GM12878 (cell line): Measurements from ENCODE around the gene MCCD1. TPM values are rescaled to one million over a fixed set of nuclear protein-coding genes. Genes with fewer than 3 reads are reported as not detected.

Experiments used
- CBFB ChIP-seq: IDR thresholded peaks from 2 replicates; pipeline ENCODE4 v1.6.1; 2016; ENCODE audit warnings: antibody characterized with exemption, low read depth
- E2F8 ChIP-seq: fragments of 450-650 bp; IDR thresholded peaks from 2 replicates; pipeline ENCODE4 v1.6.1; 2018; ENCODE audit warnings: mild to moderate bottlenecking, low read depth, moderate library complexity; ENCODE audit not compliant: partially characterized antibody
- IKZF2 ChIP-seq, 2 experiments: fragments of 450-650 bp; IDR thresholded peaks; 2 replicates each; pipeline ENCODE4 v1.6.1; 2017; ENCODE audit warnings: mild to moderate bottlenecking in 2 of 2, moderate library complexity in 2 of 2
- IRF4 ChIP-seq: IDR thresholded peaks from 2 replicates; pipeline ENCODE4 v1.6.1; 2011; ENCODE audit warnings: low read depth, low read length
- MAX ChIP-seq: IDR thresholded peaks from 2 replicates; pipeline ENCODE4 v1.6.1; 2012; ENCODE audit warnings: low read depth, low read length, improper control_type of control experiment
- MTA2 ChIP-seq: fragments of 450-650 bp; IDR thresholded peaks from 2 replicates; pipeline ENCODE4 v1.6.1; 2016; ENCODE audit warnings: low read depth, mild to moderate bottlenecking, moderate library complexity
- NBN ChIP-seq: fragments of 450-650 bp; IDR thresholded peaks from 2 replicates; pipeline ENCODE4 v1.6.1; 2016
- NFYB ChIP-seq: IDR thresholded peaks from 2 replicates; pipeline ENCODE4 v1.6.1; 2011; ENCODE audit warnings: low read depth, mild to moderate bottlenecking, low read length, improper control_type of control experiment, moderate library complexity; ENCODE audit not compliant: insufficient read depth
- RELA ChIP-seq: fragments of 450-650 bp; IDR thresholded peaks from 2 replicates; pipeline ENCODE4 v1.8.0; 2014; ENCODE audit warnings: borderline replicate concordance; ENCODE audit not compliant: partially characterized antibody
- RELB ChIP-seq: fragments of 450-650 bp; IDR thresholded peaks from 2 replicates; pipeline ENCODE4 v1.6.1; 2017; ENCODE audit warnings: low read depth, mild to moderate bottlenecking, moderate library complexity
- TAF1 ChIP-seq: IDR thresholded peaks from 2 replicates; pipeline ENCODE4 v1.6.1; 2011; ENCODE audit warnings: mild to moderate bottlenecking, low read depth, low read length, borderline replicate concordance
- ZBTB11 ChIP-seq: fragments of 450-650 bp; formaldehyde crosslinking; IDR thresholded peaks from 2 replicates; pipeline ENCODE4 v1.5.0; 2022; ENCODE audit warnings: mild to moderate bottlenecking, missing genetic modification characterization
- ZBTB40 ChIP-seq: fragments of 450-650 bp; IDR thresholded peaks from 2 replicates; pipeline ENCODE4 v1.6.1; 2016; ENCODE audit warnings: mild to moderate bottlenecking, moderate library complexity, borderline replicate concordance
- ZNF384 ChIP-seq: IDR thresholded peaks from 2 replicates; pipeline ENCODE4 v1.6.1; 2012; ENCODE audit warnings: low read depth, mild to moderate bottlenecking, low read length, improper control_type of control experiment, borderline replicate concordance
- polyA plus RNA-seq, 11 experiments: library from polyadenylated mRNA; depleted of rRNA in 4 of 11; unstranded in 6 of 11; stranded (reverse) in 5 of 11; fragments of >200 nt; fragmentation: Nextera tagmentation in 4 of 11; fragmentation: Illumina TruSeq in 1 of 11; extraction: Ambion mirVana in 4 of 11; extraction: Trizol in 1 of 11; gene quantifications; 1 replicate in 1 of 11; 2 replicates in 10 of 11; pipeline versions ENCODE4 v1.2.1 to v1.2.3, GENCODE V29; 2011 to 2016; ENCODE audit warnings: inconsistent platforms in 2 of 11, missing spikeins in 2 of 11, low read depth in 1 of 11
- total RNA-seq, 4 experiments: library from RNA; depleted of rRNA in 3 of 4; stranded (reverse); fragments of >200 nt in 3 of 4; fragmentation: Illumina TruSeq in 1 of 4; extraction: Trizol in 1 of 4; gene quantifications; 2 replicates each; pipeline versions ENCODE4 v1.2.1 to v1.2.3, GENCODE V29; 2013 to 2021
- TF ChIP-seq, protein P1 (sequence below): fragments of 450-650 bp; IDR thresholded peaks from 2 replicates; pipeline ENCODE4 v1.6.1; 2016; ENCODE audit warnings: mild to moderate bottlenecking

Gene MCCD1
- total and polyA plus RNA-seq, 10 of the 15 experiments (the other 5 are each of a cell fraction or from before 2014, with no cell fraction given), result not detected

DNA sequence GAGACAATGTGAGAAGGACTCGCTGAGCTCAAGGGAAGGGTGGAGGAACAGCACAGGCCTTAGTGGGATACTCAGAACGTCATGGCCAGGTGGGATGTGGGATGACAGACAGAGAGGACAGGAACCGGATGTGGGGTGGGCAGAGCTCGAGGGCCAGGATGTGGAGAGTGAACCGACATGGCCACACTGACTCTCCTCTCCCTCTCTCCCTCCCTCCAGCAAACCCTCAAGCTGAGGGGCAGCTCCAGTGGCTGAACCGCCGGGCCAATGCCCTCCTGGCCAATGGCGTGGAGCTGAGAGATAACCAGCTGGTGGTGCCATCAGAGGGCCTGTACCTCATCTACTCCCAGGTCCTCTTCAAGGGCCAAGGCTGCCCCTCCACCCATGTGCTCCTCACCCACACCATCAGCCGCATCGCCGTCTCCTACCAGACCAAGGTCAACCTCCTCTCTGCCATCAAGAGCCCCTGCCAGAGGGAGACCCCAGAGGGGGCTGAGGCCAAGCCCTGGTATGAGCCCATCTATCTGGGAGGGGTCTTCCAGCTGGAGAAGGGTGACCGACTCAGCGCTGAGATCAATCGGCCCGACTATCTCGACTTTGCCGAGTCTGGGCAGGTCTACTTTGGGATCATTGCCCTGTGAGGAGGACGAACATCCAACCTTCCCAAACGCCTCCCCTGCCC is 48.3 kb downstream of the MCCD1 start (continued):
- TF ChIP-seq ZNF384 (no peak), MAX (peak; percentile 64; the same call in 1 of the 2 replicates), IKZF2 (IDR thresholded peaks at IDR 0.05) (peak; percentile 49 to 62; a peak in 1 of 4 replicates), ZBTB40 (peak; percentile 74; the same call in 1 of the 2 replicates), MTA2 (no peak), IRF4 (peak; percentile 29; the same call in 1 of the 2 replicates), ZBTB11 (CRISPR knock-in tag) (0 out of 2 replicates have a peak, but pooled peaks have one; percentile 23), TAF1 (no peak; the same call in 1 of the 2 replicates), RELB (no peak), NFYB (peak; percentile 46; the same call in 1 of the 2 replicates), CBFB (no peak), E2F8 (no peak), RELA (no peak), NBN (no peak; the same call in 1 of the 2 replicates)
- TF ChIP-seq, protein P1, sequence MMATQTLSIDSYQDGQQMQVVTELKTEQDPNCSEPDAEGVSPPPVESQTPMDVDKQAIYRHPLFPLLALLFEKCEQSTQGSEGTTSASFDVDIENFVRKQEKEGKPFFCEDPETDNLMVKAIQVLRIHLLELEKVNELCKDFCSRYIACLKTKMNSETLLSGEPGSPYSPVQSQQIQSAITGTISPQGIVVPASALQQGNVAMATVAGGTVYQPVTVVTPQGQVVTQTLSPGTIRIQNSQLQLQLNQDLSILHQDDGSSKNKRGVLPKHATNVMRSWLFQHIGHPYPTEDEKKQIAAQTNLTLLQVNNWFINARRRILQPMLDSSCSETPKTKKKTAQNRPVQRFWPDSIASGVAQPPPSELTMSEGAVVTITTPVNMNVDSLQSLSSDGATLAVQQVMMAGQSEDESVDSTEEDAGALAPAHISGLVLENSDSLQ, result peak; percentile 87
